ENCODE results near the gene RNF212.

DNA sequence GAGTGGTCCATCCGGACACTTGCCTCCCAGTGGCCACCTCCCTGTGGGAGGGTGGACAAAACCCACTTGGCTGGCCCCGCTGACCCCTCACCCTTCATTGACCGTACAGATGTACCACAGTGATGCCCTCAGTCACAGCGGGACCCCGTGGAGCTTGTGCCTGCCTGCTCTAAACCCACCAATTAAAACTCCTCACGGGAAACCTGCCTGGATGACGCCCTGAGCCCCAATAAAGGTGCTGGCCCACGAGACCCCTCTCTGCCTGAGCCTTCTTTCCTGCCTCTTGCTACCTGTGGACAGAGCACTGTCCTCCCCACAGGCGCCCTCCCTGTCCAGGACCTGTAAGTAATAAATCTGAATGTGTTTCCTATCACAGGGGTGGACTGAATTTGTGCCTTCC lies 32.9 kb downstream of the RNF212 start:
- TF ChIP-seq, protein P1, sequence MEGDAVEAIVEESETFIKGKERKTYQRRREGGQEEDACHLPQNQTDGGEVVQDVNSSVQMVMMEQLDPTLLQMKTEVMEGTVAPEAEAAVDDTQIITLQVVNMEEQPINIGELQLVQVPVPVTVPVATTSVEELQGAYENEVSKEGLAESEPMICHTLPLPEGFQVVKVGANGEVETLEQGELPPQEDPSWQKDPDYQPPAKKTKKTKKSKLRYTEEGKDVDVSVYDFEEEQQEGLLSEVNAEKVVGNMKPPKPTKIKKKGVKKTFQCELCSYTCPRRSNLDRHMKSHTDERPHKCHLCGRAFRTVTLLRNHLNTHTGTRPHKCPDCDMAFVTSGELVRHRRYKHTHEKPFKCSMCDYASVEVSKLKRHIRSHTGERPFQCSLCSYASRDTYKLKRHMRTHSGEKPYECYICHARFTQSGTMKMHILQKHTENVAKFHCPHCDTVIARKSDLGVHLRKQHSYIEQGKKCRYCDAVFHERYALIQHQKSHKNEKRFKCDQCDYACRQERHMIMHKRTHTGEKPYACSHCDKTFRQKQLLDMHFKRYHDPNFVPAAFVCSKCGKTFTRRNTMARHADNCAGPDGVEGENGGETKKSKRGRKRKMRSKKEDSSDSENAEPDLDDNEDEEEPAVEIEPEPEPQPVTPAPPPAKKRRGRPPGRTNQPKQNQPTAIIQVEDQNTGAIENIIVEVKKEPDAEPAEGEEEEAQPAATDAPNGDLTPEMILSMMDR (IDR thresholded peaks at IDR 0.05), result no peak
- TF ChIP-seq POLR2AphosphoS5 (IDR thresholded peaks at IDR 0.05), result no peak
- TF ChIP-seq EP300 (IDR thresholded peaks at IDR 0.05), result no peak

All from esophagus muscularis mucosa (tissue), 4 donors.